Liver (tissue), 9 donors: Measurements from ENCODE around the gene SLC5A6. TPM values are rescaled to one million over a fixed set of nuclear protein-coding genes. Genes with fewer than 3 reads are reported as not detected.
A peak's percentile ranks its signal among the peaks of the same experiment; 100 is the strongest.

Experiments used
- DNase-seq: peaks from one replicate; pipeline ENCODE4 v3.0.0-alpha.2; 2017; ENCODE audit warnings: low spot score
- H3K27ac ChIP-seq, 2 donors: one replicate each; pipeline ENCODE4 v1.7.0; 2013; ENCODE audit warnings: inconsistent platforms in 2 of 2, low read length in 2 of 2, control low read depth in 1 of 2, low read depth in 1 of 2, mild to moderate bottlenecking in 1 of 2
- H3K27me3 ChIP-seq, 4 donors: one replicate each; pipeline versions ENCODE4 v1.6.1 to v1.7.0; 2013; ENCODE audit warnings: low read length in 3 of 4, inconsistent platforms in 1 of 4, mild to moderate bottlenecking in 1 of 4, moderate library complexity in 1 of 4; ENCODE audit not compliant: control insufficient read depth in 4 of 4, insufficient read depth in 4 of 4
- H3K36me3 ChIP-seq, 4 donors: one replicate each; pipeline versions ENCODE4 v1.6.1 to v1.7.0; 2013; ENCODE audit warnings: low read length in 3 of 4, mild to moderate bottlenecking in 3 of 4, low read depth in 1 of 4, moderate library complexity in 1 of 4; ENCODE audit not compliant: control insufficient read depth in 4 of 4, insufficient read depth in 3 of 4
- H3K4me1 ChIP-seq, 4 donors: one replicate each; pipeline versions ENCODE4 v1.6.1 to v1.7.0; 2013; ENCODE audit warnings: low read length in 3 of 4, mild to moderate bottlenecking in 3 of 4, moderate library complexity in 1 of 4; ENCODE audit not compliant: control insufficient read depth in 4 of 4, insufficient read depth in 4 of 4
- H3K4me3 ChIP-seq, 3 donors: one replicate each; pipeline versions ENCODE4 v1.6.1 to v1.7.0; 2013; ENCODE audit warnings: low read length in 3 of 3, control low read depth in 1 of 3, low read depth in 1 of 3, mild to moderate bottlenecking in 1 of 3
- H3K9ac ChIP-seq, 2 donors: one replicate each; pipeline ENCODE4 v1.7.0; 2013; ENCODE audit warnings: low read length in 2 of 2, mild to moderate bottlenecking in 2 of 2, moderate library complexity in 2 of 2, control low read depth in 1 of 2, low read depth in 1 of 2
- H3K9me3 ChIP-seq, 4 donors: one replicate each; pipeline versions ENCODE4 v1.6.1 to v1.7.0; 2013; ENCODE audit warnings: low read length in 3 of 4; ENCODE audit not compliant: control insufficient read depth in 4 of 4
- EGR1 ChIP-seq, 2 donors: IDR thresholded peaks; 2 replicates each; pipeline ENCODE4 v1.6.1; 2016 to 2018; ENCODE audit warnings: antibody characterized with exemption in 2 of 2, low read depth in 2 of 2
- FOXA1 ChIP-seq: IDR thresholded peaks from 2 replicates; pipeline ENCODE4 v1.6.1; 2016; ENCODE audit warnings: antibody characterized with exemption
- FOXA2 ChIP-seq: IDR thresholded peaks from 2 replicates; pipeline ENCODE4 v1.6.1; 2016; ENCODE audit warnings: antibody characterized with exemption
- GABPA ChIP-seq, 2 donors: IDR thresholded peaks in 1 of 2; conservative IDR thresholded peaks in 1 of 2; 2 replicates each; pipeline ENCODE4 v1.6.1; 2016; ENCODE audit warnings: antibody characterized with exemption in 2 of 2, mild to moderate bottlenecking in 1 of 2, moderate library complexity in 1 of 2
- HNF4A ChIP-seq, 2 donors: conservative IDR thresholded peaks; 2 replicates each; pipeline ENCODE4 v1.6.1; 2016; ENCODE audit warnings: antibody characterized with exemption in 2 of 2, mild to moderate bottlenecking in 2 of 2
- HNF4G ChIP-seq: IDR thresholded peaks from 2 replicates; pipeline ENCODE4 v1.6.1; 2016; ENCODE audit warnings: antibody characterized with exemption
- JUND ChIP-seq, 2 donors: IDR thresholded peaks; 2 replicates each; pipeline ENCODE4 v1.6.1; 2016; ENCODE audit warnings: antibody characterized with exemption in 2 of 2
- NR2F2 ChIP-seq: IDR thresholded peaks from 2 replicates; pipeline ENCODE4 v1.6.1; 2016; ENCODE audit warnings: antibody characterized with exemption
- RAD21 ChIP-seq, 2 donors: IDR thresholded peaks; 2 replicates each; pipeline ENCODE4 v1.6.1; 2016; ENCODE audit warnings: antibody characterized with exemption in 2 of 2, mild to moderate bottlenecking in 2 of 2
- RXRA ChIP-seq, 2 donors: IDR thresholded peaks; 2 replicates each; pipeline ENCODE4 v1.6.1; 2017 to 2018; ENCODE audit warnings: antibody characterized with exemption in 2 of 2, mild to moderate bottlenecking in 1 of 2
- SP1 ChIP-seq: IDR thresholded peaks from 2 replicates; pipeline ENCODE4 v1.6.1; 2018; ENCODE audit warnings: antibody characterized with exemption, mild to moderate bottlenecking
- TAF1 ChIP-seq: conservative IDR thresholded peaks from 2 replicates; pipeline ENCODE4 v1.6.1; 2016; ENCODE audit warnings: antibody characterized with exemption, mild to moderate bottlenecking
- YY1 ChIP-seq: IDR thresholded peaks from 2 replicates; pipeline ENCODE4 v1.6.1; 2016; ENCODE audit warnings: antibody characterized with exemption, mild to moderate bottlenecking
- WGBS: extraction: QIAGEN DNeasy Blood & Tissue Kit; methylation state at CpG from one replicate; pipeline ENCODE4 v1.1.7; 2013; 5-methylcytosine and 5-hydroxymethylcytosine counted together
- polyA plus RNA-seq, 2 donors: library from polyadenylated mRNA; stranded (reverse) in 1 of 2; unstranded in 1 of 2; fragments of 200-250 nt in 1 of 2; fragments of >200 nt in 1 of 2; fragmentation: Nextera tagmentation in 1 of 2; extraction: Ambion mirVana in 1 of 2; gene quantifications; one replicate each; pipeline versions ENCODE4 v1.2.1 to v1.2.3, GENCODE V29; 2013 to 2015
- total RNA-seq, 2 donors: library from RNA; depleted of rRNA; stranded (reverse); fragments of >200 nt; gene quantifications; one replicate each; pipeline ENCODE4 v1.2.3, GENCODE V29; 2014
- TF ChIP-seq, protein P1 (sequence below): IDR thresholded peaks from 2 replicates; pipeline ENCODE4 v1.6.1; 2016; ENCODE audit warnings: antibody characterized with exemption, mild to moderate bottlenecking
- TF ChIP-seq, protein P2 (sequence below): IDR thresholded peaks from 2 replicates; pipeline ENCODE4 v1.6.1; 2016; ENCODE audit warnings: antibody characterized with exemption
- TF ChIP-seq, protein P3 (sequence below): IDR thresholded peaks from 2 replicates; pipeline ENCODE4 v1.6.1; 2016; ENCODE audit warnings: antibody characterized with exemption
- TF ChIP-seq, protein P4 (sequence below): IDR thresholded peaks from 2 replicates; pipeline ENCODE4 v1.6.1; 2016; ENCODE audit warnings: antibody characterized with exemption
- TF ChIP-seq, protein P5 (sequence below): fragments of 150-350 bp; IDR thresholded peaks from 2 replicates; pipeline ENCODE4 v1.5.1; 2017; ENCODE audit warnings: improper control_type of control experiment, low read depth, low read length; ENCODE audit not compliant: missing input control
- donor health status: healthy.
- donor health status: healthy.
- donor health status: healthy.
- donor health status: healthy.
- donor health status: healthy.

Gene SLC5A6
- total RNA-seq (100 to 1,000 TPM in 1 of 2 donors, 10 to 100 TPM in 1; 12.5 to 100 TPM), polyA plus RNA-seq (100 to 1,000 TPM in 1 of 2 donors, 10 to 100 TPM in 1; 46.0 to 217 TPM)

DNA sequence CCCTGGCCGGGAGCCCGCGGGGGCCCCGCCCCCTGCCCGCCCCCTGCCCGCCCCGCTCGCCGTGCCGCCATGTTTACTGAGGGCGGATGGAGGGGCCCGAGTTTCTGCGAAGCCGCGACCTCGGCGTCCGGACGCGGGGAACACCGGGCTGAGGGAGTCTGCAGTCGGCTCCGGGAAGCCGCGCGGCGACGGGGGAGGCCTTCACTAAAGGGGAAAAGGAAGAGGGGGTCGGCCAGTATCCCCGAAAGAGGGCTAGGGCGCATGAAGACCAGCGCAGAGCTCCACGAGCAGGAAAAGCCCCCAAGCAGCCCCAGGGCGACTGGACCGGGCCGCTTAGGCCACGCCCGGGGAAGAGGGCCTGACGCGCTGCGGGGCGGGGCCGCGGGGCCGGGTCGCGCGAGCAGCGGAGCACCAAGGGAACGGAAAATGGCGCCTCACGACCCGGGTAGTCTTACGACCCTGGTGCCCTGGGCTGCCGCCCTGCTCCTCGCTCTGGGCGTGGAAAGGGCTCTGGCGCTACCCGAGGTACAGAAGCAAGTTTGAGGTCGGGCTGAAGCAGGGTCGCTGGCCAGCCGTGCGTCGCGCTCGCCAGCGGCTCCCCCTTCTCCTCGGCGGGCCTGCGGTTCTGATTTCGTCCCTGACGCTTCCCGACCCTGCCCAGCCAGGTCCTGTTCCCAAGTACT, at the start of gene SLC5A6, which contains the start of gene ATRAID:
TSS of gene SLC5A6 (minus strand) at position 326 of the 683 bp plus-strand sequence. CDS start 4,618 bp downstream, outside the sequence.
TSS of gene ATRAID (plus strand) at position 99 of the 683 bp plus-strand sequence. CDS start at position 427, 328 bp downstream.
- DNase-seq, result peak; percentile 88
- Histone ChIP-seq H3K36me3 (peaks cover 6 to 24% (median 10%) of the 10 kb centered on the region in 4 donors), H3K9ac (peak within 1 kb of the TSS; percentile 92 to 98), H3K4me1 (peaks cover 5 to 20% (median 12%) of the 10 kb centered on the region in 4 donors), H3K27me3 (no peaks in the 10 kb centered on the region), H3K4me3 (peak within 1 kb of the TSS; percentile 75 to 96 (median 83)), H3K9me3 (no peaks in the 10 kb centered on the region), H3K27ac (peak within 1 kb of the TSS; percentile 97 to 98)
- WGBS, result under 1% methylated on average over 73 of the region's 73 CpGs
- TF ChIP-seq GABPA (IDR thresholded peaks at IDR 0.05 in 1 of 2, conservative IDR thresholded peaks at IDR 0.05 in 1 of 2) (peak in 1 of 2 donors; percentile 20), YY1 (peak; percentile 97), FOXA2 (no peak), EGR1 (IDR thresholded peaks at IDR 0.05; ENCODE audit: low read depth in 2 of 2) (no peak), JUND (IDR thresholded peaks at IDR 0.05) (no peak), SP1 (peak; percentile 50), HNF4A (conservative IDR thresholded peaks at IDR 0.05) (no peak), HNF4G (no peak), TAF1 (no peak), RAD21 (IDR thresholded peaks at IDR 0.05) (no peak), FOXA1 (peak; percentile 32), NR2F2 (no peak), RXRA (IDR thresholded peaks at IDR 0.05) (no peak)
- TF ChIP-seq, protein P1, sequence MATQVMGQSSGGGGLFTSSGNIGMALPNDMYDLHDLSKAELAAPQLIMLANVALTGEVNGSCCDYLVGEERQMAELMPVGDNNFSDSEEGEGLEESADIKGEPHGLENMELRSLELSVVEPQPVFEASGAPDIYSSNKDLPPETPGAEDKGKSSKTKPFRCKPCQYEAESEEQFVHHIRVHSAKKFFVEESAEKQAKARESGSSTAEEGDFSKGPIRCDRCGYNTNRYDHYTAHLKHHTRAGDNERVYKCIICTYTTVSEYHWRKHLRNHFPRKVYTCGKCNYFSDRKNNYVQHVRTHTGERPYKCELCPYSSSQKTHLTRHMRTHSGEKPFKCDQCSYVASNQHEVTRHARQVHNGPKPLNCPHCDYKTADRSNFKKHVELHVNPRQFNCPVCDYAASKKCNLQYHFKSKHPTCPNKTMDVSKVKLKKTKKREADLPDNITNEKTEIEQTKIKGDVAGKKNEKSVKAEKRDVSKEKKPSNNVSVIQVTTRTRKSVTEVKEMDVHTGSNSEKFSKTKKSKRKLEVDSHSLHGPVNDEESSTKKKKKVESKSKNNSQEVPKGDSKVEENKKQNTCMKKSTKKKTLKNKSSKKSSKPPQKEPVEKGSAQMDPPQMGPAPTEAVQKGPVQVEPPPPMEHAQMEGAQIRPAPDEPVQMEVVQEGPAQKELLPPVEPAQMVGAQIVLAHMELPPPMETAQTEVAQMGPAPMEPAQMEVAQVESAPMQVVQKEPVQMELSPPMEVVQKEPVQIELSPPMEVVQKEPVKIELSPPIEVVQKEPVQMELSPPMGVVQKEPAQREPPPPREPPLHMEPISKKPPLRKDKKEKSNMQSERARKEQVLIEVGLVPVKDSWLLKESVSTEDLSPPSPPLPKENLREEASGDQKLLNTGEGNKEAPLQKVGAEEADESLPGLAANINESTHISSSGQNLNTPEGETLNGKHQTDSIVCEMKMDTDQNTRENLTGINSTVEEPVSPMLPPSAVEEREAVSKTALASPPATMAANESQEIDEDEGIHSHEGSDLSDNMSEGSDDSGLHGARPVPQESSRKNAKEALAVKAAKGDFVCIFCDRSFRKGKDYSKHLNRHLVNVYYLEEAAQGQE, result peak; percentile 58
- TF ChIP-seq, protein P2, sequence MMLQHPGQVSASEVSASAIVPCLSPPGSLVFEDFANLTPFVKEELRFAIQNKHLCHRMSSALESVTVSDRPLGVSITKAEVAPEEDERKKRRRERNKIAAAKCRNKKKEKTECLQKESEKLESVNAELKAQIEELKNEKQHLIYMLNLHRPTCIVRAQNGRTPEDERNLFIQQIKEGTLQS, result no peak
- TF ChIP-seq, protein P3, sequence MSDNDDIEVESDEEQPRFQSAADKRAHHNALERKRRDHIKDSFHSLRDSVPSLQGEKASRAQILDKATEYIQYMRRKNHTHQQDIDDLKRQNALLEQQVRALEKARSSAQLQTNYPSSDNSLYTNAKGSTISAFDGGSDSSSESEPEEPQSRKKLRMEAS, result no peak
- TF ChIP-seq, protein P4, sequence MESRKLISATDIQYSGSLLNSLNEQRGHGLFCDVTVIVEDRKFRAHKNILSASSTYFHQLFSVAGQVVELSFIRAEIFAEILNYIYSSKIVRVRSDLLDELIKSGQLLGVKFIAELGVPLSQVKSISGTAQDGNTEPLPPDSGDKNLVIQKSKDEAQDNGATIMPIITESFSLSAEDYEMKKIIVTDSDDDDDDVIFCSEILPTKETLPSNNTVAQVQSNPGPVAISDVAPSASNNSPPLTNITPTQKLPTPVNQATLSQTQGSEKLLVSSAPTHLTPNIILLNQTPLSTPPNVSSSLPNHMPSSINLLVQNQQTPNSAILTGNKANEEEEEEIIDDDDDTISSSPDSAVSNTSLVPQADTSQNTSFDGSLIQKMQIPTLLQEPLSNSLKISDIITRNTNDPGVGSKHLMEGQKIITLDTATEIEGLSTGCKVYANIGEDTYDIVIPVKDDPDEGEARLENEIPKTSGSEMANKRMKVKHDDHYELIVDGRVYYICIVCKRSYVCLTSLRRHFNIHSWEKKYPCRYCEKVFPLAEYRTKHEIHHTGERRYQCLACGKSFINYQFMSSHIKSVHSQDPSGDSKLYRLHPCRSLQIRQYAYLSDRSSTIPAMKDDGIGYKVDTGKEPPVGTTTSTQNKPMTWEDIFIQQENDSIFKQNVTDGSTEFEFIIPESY, result no peak
- TF ChIP-seq, protein P5, sequence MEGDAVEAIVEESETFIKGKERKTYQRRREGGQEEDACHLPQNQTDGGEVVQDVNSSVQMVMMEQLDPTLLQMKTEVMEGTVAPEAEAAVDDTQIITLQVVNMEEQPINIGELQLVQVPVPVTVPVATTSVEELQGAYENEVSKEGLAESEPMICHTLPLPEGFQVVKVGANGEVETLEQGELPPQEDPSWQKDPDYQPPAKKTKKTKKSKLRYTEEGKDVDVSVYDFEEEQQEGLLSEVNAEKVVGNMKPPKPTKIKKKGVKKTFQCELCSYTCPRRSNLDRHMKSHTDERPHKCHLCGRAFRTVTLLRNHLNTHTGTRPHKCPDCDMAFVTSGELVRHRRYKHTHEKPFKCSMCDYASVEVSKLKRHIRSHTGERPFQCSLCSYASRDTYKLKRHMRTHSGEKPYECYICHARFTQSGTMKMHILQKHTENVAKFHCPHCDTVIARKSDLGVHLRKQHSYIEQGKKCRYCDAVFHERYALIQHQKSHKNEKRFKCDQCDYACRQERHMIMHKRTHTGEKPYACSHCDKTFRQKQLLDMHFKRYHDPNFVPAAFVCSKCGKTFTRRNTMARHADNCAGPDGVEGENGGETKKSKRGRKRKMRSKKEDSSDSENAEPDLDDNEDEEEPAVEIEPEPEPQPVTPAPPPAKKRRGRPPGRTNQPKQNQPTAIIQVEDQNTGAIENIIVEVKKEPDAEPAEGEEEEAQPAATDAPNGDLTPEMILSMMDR, result no peak
